H1 (cell line): Measurements from ENCODE around the gene ZDHHC8. TPM values are rescaled to one million over a fixed set of nuclear protein-coding genes. Genes with fewer than 3 reads are reported as not detected.
A peak's percentile ranks its signal among the peaks of the same experiment; 100 is the strongest.

Source experiments
- microRNA counts: library from miRNA; unstranded; fragments of <30 nt; microRNA quantifications from one replicate; lab custom pipeline; 2015
- microRNA-seq, 2 experiments: library from miRNA; unstranded; fragments of <30 nt; microRNA quantifications; one replicate each; pipeline versions ENCODE4 to v1.2.0, GENCODE V29; 2016 to 2020; ENCODE audit warnings: borderline microRNAs expressed in 2 of 2, borderline number of aligned reads in 2 of 2, borderline replicate concordance in 1 of 2
- polyA plus RNA-seq, 7 experiments: library from polyadenylated mRNA; depleted of rRNA in 3 of 7; stranded (reverse) in 5 of 7; unstranded in 2 of 7; fragments of >200 nt in 5 of 7; fragments of 200-250 nt in 2 of 7; gene quantifications; 1 replicate in 5 of 7; 2 replicates in 1 of 7; 4 replicates in 1 of 7; pipeline versions ENCODE4 v1.2.1 to v1.2.3, GENCODE V29; 2011 to 2013; ENCODE audit warnings: missing spikeins in 2 of 7, mixed read lengths in 2 of 7
- small RNA-seq: library from polyadenylated mRNA; stranded (forward); fragments of <200 nt; extraction: miRNeasy Mini kit (QIAGEN cat#:217004); gene quantifications from one replicate; pipeline ENCODE3, GENCODE V24; 2013; ENCODE audit not compliant: insufficient read depth
- total RNA-seq: library from RNA; stranded (reverse); fragmentation: NEBNext Ultra II Directional; extraction: Animal tissue kit (Norgen Biotek cat#: 25700); gene quantifications from 2 replicates; pipeline ENCODE4 v1.2.1, GENCODE V29; 2021

ZDHHC8 gene
- total and polyA plus RNA-seq, 2 of the 8 experiments (the other 6 are each of a cell fraction or from before 2014, with no cell fraction given): 18.6 to 65.6 TPM

MicroRNAs encoded within 50 kb of the gene (microRNA counts, 767-probe panel; counts per million panel counts)
- 879 counts per million, percentile 95 among the panel's probes with 10 or more counts for microRNA hsa-miR-1306-3p (lab: Ali Mortazavi, UCI)

Small RNA genes within 50 kb of the gene (microRNA-seq; reads per million reads assigned to microRNA genes)
- gene MIR6816: 0 to 0.20 reads per million in 2 experiments

Small RNA genes within 50 kb of the gene (small RNA-seq; reads per million reads assigned to genes)
- gene MIR6816 (1.0 reads per million), gene RF00599 (not detected)

Other genes with a start within 250 kb of the ZDHHC8 start
- gene COMT, start 190.0 kb upstream of the ZDHHC8 start, total RNA-seq: 15.2 and 16.6 TPM in 2 replicates
- 33.7 and 45.0 TPM in 2 replicates for gene COMT, start 190.0 kb upstream of the ZDHHC8 start, polyA plus RNA-seq (2011; rRNA removed)
- gene TXNRD2, start 190.0 kb upstream of the ZDHHC8 start, total RNA-seq: 14.2 and 14.8 TPM in 2 replicates
- 21.9 and 25.0 TPM in 2 replicates for gene TXNRD2, start 190.0 kb upstream of the ZDHHC8 start, polyA plus RNA-seq (2011; rRNA removed)
- gene ARVCF, start 115.0 kb upstream of the ZDHHC8 start, total RNA-seq: 43.2 and 49.6 TPM in 2 replicates
- gene ARVCF, start 115.0 kb upstream of the ZDHHC8 start, polyA plus RNA-seq (2011; rRNA removed): 31.0 and 68.3 TPM in 2 replicates
- gene TANGO2, start 110.7 kb upstream of the ZDHHC8 start, total RNA-seq: 10.1 and 13.6 TPM in 2 replicates
- 18.2 and 18.4 TPM in 2 replicates for gene TANGO2, start 110.7 kb upstream of the ZDHHC8 start, polyA plus RNA-seq (2011; rRNA removed)
- 42.3 and 43.7 TPM in 2 replicates for gene DGCR8, start 51.6 kb upstream of the ZDHHC8 start, total RNA-seq
- 23.7 and 42.5 TPM in 2 replicates for gene DGCR8, start 51.6 kb upstream of the ZDHHC8 start, polyA plus RNA-seq (2011; rRNA removed)
- 484 and 495 TPM in 2 replicates for gene RANBP1, start 15.7 kb upstream of the ZDHHC8 start, total RNA-seq
- gene RANBP1, start 15.7 kb upstream of the ZDHHC8 start, polyA plus RNA-seq (2011; rRNA removed): 343 and 465 TPM in 2 replicates
- gene TRMT2A, start 14.6 kb upstream of the ZDHHC8 start, total RNA-seq: 44.9 and 47.9 TPM in 2 replicates
- gene TRMT2A, start 14.6 kb upstream of the ZDHHC8 start, polyA plus RNA-seq (2011; rRNA removed): 50.3 and 73.2 TPM in 2 replicates
- gene CCDC188, start 19.3 kb downstream of the ZDHHC8 start, total RNA-seq: not detected in 2 replicates
- not detected in 2 replicates for gene CCDC188, start 19.3 kb downstream of the ZDHHC8 start, polyA plus RNA-seq (2011; rRNA removed)
- gene RTN4R, start 136.5 kb downstream of the ZDHHC8 start, total RNA-seq: 21.8 and 22.5 TPM in 2 replicates
- gene RTN4R, start 136.5 kb downstream of the ZDHHC8 start, polyA plus RNA-seq (2011; rRNA removed): 41.3 and 51.5 TPM in 2 replicates
- 41.9 and 43.6 TPM in 2 replicates for gene DGCR6L, start 188.3 kb downstream of the ZDHHC8 start, total RNA-seq
- 72.6 and 93.5 TPM in 2 replicates for gene DGCR6L, start 188.3 kb downstream of the ZDHHC8 start, polyA plus RNA-seq (2011; rRNA removed)